GM18870 (cell line): Measurements from ENCODE around the gene UXS1.
"Not testable (repeated sequence)": the region's sequence is repeated elsewhere in the genome, so short reads cannot be mapped to it uniquely, and the experiment has no call there.

ENCODE experiments used
- ATAC-seq: cut with Tn5 transposase; IDR thresholded peaks from one replicate; pipeline ENCODE4 v1.9.1; 2021; ENCODE audit warnings: moderate library complexity; ENCODE audit not compliant: unreplicated experiment

The UXS1 gene

DNA sequence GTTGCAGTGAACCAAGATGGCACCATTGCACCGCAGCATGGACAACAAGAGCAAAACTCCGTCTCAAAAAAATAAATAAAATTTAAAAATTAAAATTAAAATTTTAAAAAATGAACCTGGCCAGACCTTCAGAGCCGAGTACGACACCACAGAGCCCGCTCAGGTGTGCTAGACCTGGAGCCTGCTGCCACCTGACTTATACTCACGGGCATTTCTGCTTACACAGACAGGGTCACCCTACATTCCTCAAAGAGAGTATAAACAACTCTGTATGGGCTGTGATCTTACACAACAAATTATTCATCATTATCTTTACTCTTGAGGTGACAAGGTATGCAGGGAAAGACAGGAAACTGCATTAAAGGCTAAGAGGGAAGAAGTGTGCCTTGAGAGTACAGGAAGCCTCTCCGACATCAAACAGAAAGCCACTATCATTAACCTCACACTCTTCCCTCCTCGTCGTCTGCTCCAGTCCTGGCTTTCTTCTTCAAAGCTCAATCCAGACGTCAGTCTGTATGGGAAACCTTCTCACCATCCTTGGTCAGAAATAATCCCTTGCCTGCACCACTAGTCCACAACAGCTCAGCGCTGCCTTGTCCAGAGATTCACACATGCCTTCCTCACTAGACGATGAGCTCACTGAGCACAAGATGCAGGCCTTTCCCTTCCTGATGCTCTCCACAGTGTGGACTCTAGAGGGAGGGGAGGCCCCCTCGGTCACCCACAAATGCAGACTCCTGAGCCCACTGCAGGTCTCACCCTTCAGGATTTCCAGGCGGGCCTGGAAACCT is 56.2 kb downstream of the UXS1 start:
- no peak for ATAC-seq

DNA sequence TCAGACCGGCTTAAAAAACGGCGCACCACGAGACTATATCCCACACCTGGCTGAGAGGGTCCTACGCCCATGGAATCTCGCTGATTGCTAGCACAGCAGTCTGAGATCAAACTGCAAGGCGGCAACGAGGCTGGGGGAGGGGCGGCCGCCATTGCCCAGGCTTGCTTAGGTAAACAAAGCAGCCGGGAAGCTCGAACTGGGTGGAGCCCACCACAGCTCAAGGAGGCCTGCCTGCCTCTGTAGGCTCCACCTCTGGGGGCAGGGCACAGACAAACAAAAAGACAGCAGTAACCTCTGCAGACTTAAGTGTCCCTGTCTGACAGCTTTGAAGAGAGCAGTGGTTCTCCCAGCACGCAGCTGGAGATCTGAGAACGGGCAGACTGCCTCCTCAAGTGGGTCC is 62.9 kb downstream of the UXS1 start:
- ATAC-seq, result not testable (repeated sequence)

DNA sequence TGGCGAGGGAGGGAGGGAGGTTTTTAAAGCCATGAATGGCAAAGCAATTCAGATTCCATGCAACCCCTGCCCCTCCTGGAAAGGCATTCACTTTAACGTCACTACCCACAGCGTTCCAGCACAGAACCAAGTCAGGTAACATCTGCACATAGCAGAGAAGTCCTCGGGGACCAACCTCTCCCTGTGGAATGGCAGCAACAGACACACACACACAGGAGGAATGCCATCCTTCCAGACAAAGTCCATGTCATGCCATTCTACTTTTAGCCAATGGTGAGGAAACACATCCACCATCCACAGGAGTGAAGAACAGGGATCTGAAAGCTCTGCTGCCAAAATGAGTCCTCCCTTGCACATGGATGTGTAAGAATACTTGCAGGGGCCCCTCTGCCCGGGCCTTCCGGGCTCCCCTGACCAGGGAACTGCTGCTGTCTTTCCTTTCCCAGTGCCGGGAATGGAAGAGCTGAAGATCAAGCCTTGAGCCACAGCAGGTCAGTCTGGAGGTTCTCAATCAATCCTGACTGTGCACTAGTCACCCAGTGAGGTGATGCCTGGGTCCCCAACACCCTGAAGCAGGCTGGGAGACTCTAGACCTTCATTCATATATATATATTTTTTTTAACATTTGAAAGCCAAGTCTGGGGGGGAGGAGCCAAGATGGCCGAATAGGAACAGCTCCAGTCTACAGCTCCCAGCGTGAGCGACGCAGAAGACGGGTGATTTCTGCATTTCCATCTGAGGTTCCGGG is 63.7 kb downstream of the UXS1 start:
- ATAC-seq, result no peak

DNA sequence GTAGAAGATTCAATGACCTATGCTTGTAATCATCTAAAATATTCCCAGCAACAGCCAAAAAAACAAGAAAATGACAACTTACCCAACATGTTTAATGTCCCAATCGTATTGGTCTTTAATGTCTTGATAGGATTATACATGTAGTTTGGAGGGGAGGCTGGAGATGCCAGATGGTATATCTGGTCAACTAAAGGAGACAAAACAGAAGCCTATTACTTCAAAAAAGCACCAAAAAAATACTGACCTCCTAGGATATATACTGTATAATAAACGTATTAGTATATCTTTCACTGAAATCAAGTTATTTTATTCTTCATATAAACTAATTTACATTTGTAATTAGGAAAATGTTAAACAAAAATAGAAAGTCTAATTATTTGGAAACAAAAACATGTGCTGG is 64.5 kb downstream of the UXS1 start:
- ATAC-seq, result no peak

DNA sequence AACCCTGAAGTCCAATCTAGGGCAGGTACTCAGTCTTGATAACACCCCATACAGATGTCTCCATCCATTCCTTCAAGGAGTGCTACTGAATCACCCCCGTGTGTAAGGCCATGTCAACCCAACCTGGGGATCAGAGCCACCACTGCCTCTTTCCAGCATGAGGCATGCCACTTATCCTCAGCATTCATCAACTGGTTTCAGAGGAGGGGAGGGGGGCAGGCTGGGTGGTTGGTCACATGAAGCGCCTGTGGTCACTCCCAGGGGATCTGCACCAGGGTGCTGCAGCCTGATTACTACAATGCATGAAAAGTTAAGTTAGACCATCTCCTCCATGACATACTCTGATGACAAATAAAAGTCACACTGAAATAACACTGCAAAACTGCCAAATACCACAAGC is 65.0 kb downstream of the UXS1 start:
- no peak for ATAC-seq

DNA sequence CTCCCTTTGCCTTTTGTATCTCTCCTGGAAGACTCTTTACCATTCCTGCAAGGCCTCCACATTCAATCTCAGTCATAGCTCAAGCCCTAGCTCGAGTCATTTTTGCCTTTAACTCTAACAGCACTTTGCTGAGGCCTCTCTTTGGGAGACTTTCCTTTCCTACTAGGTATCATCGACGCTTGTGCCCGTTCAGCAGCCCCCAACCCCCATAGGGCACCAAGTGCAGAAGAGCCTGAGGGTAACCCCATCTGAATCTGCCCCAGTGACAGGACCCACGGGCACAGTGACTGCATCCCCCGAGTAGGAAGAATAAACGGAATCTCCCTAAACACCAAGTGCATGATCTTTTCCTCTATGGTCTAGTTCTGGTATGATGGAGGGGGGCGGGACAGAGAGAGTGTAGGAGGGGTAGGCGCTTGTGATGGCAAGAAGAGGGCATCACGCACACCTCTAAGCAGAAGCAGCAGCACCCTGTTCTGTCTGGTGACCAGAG is 66.3 kb downstream of the UXS1 start:
- ATAC-seq, result no peak

DNA sequence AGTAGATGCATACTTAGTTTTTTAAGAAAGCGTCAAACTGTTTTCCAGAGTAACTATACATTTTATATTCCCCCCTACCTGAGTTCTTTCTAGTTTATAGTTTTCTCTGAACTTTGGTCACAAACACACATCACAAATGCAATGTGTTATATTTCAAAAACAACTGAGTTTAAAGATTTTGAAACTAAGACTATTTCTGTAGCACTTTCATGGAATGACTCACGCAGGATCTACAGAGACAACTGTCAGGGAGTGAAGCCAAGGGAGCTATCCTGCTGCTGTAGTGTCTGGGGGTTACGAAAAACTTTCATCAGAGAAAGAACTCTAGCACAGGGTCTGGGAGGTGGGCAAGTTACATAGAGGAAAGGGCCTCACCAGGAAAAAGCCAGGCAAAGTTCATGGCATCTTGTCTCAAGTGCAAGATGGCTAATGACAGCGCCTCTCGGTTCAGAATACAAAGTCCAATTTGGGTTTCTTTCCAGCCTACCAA is 66.8 kb downstream of the UXS1 start:
- ATAC-seq, result no peak

DNA sequence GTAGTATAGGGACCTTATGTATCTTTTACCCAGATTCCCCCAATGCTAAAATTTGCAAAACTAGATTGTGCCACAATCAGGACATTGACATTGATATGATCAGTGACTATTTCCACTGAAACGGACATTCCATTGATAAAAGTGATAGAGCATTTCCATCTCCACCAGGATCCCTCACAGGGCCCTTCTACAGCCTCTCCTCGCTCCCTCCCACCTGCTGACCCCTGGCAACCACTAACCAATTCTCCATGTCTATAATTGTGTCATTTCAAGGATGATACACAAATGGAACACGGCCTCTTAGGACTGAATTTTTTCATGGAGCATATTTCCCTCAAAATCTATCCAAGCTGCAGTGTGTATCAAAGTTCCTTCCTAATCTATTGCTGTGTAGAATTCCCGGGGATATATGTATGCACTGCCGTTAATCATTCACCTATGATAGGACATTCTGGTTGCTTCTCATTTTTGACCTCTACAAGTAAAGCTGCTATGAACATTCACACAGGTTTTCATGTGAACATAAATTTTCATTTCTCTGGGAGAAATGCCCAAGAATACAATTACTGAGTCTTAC is 67.3 kb downstream of the UXS1 start:
- no peak for ATAC-seq

DNA sequence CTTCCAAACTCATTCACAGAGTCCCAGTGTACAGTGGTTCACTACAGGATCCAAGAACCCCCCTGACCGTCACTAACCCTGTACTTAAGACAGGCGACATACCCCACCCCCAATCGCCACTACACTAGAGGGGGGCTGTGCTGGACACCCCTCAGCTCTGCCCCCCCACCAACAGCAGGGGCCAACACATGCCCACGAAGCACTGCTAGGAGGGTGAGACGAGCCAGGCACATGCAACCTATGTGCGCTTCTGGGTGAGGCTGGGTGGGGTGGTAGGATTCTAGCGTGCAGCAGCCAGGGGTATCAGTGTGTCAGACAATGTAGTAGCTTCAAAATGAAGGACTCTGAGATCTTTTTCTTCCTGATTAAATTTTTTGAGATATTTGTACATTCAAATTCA is 67.8 kb downstream of the UXS1 start:
- ATAC-seq, result no peak

DNA sequence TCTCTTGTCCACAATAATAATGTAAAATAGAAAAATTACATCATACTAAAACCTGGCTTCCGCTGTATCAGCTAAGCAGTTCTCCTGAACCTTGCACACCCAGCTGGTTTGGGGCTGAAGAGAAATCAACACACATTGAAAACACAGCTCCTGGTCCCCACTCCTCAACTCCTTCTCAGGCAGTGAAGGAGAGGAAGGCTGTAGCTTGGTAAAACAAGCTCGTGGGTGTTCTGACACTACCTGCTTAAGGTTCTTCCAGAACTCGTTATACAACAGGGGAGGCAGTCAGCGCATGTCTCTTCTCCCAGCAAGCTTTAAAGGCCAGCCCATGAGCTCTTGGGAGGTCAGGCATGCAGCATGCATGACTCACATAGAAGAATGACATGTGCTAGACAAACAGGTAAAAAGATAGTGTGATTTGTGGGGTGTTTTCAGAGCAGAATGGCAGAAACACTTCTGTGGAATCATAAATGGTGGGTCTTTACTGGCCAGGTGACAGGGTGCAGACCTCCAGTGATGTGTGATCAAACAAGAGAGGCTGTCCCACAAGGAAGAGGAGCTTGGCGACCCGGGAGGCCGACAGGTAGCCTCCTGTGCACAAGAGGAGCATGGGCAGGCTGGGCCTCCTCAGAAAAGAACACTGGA is 69.1 kb downstream of the UXS1 start:
- ATAC-seq, result no peak

DNA sequence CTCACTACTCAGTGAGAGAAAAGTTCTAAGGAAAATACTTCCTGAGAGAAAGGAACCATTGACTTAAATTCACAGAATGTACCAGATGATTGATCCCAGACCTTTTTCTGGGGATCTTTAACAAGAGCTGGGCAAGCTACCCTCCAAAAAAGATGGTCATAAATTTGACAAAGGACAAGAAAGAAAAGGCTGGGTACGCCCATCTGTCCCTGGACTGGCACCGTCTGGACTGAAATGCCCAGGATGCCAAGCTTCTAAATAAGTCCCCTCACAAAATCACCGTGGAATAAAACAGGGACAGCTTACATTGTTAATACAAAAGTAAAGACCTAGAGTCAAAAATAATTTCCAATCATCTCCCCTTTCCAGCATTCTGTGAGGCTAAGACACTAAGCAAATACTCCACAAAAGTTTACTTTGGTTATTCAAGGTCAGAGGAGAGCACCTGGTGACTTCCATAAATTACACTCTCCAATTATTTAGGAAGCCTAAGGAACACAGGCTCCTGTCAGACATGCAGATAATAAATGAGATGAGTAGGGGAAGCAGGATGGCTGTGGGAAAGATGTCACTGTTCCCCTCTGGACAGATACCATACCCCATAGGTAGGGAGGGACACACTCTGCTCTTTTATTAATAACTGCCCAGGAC is 69.9 kb downstream of the UXS1 start:
- no peak for ATAC-seq

DNA sequence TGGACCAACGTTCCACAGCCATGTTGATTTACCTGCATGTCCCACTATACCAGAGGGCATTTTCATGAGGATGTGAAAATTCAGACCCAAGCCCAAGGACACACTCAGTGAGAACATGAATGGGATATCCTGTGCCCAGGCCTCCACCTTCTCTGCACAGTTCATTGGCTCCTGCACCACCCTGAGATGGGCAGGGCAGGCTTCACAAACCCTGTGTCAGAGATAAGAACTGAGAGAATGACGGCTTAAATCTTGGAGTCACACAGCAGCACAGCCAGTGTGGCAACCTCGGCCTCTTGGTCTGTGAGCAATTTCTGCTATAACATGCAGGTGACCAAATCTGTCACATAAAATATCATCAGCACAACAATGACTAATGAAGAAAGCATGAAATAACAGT is 71.9 kb downstream of the UXS1 start:
- no peak for ATAC-seq

DNA sequence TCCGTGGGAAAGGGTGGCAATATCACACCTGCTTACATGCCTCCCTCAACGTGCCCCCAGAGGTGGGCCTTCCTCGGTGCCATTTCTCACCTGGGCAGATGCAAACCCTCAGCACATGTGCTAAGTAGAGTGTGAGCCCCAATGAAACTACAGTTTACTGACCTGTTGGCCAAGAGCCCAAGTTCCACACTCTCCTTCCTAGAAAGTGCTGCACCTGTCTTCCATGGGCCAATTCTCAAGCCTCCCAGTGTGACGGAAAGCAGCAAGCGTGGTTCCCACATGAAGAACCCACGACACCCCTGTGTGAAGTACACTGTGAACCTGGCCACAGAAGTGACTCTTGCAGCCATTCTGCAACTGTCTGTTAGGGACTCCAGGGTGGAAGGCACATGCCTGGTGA is 73.7 kb downstream of the UXS1 start:
- no peak for ATAC-seq

DNA sequence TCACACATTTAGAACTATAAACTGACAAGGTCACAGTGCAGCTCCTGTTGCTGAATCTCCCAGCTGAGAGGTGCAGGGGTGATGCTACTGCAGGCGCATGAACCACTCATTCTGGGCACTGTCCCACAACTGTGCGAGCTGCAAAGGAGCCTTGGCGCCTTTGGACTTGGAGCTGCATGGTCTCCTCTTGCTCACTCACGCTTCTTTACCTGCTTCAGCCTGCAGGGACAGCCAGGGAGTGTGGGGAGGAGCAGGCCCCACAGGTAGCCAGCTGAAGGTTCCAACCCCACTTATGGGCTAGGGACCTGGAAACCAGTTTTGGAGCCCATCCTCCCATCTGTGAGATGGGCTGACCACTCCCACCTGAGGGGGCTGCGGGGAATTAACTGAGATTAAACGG is 75.0 kb downstream of the UXS1 start:
- no peak for ATAC-seq

DNA sequence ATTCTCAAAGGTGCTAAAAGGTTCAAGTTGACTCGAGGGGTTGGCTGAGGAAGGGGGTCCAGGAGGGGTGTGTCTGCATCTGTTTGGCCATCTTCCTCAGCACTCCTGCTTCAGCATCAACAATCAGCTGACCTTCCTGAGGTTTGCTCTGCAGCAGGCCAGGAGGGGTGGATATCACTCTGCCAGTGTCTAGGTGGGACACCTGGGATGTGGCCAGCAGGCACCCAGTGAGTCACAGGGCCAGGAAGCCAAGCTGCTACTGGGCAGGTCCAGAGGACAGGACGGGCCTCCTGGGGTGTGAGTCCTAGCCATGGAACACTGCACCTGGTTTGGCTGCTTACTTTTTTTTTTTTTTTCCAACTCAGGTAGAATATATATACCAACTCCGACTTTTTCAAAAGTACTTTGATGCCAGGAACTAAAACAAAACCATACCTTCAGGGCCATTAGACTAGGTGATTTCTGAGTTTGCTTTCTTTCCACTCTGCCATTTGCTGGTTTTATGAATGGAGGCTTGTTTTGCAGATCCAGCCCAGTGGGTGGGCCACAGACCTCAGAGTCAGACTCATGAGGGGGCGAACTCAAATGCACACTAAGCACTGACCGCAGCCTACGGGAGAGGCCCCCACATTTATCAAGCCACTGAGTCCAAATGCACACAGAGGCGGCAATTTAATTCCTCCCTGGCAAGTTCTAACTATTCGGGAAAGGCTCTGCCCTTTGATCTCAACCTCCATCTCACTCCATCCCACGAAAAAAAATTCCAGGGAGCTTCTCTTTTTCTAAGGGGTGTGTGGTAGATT is 76.0 kb downstream of the UXS1 start:
- no peak for ATAC-seq

DNA sequence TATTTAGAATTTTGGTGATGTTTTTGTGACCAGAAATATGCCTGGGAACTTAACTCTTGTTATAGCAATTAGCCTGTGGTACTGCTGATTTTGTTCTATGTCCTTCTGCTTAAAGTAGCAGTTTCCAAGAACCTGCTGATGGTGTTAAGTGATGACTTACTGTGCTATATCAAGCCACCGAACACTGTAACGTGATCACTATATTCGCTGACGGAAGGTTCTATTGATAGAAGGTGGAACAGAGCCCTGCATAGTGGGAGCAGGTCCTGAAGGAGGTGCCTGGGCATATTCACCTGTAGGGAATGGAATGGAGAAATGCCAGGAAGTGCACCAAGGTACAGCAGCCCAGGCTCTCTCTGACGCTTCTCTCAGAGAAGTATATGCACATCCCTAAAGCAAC is 76.8 kb downstream of the UXS1 start:
- ATAC-seq, result no peak

DNA sequence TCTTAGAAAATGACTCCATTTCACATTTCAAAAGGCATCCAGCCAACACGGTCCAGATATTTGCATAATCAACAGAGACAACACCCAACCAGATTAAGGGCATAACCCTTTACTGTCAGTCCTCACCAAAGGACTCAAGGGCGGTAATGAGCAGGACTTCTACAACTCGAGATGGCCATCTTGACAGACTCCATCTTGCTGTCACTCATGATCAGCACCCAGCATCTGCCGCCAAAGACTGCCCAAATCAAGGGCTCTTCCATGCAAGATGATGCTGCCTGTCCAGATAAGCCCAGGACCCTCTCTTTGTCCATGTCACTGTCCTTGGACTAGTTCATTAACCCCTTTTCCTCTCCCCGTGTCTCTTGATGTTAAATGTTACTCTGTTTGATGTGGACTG is 77.9 kb downstream of the UXS1 start:
- ATAC-seq, result no peak

DNA sequence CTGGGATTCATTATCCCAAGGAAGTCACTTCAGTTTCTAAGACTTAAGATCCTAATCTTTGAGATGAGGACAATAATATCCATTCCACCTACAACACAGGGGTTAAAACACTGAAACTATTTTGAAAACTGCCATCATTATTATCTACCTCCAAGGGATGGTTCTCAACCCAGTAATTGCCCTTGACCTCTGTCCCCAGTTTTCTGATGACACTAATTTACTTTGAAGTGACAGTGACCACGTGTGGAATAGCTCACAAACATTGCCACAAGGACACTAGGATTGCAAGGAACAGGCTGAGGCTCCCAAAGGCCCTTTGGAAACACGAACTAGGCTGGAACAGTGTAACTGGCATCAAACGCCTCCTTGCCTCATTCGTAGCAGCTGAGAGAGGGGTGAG is 78.4 kb downstream of the UXS1 start:
- no peak for ATAC-seq

DNA sequence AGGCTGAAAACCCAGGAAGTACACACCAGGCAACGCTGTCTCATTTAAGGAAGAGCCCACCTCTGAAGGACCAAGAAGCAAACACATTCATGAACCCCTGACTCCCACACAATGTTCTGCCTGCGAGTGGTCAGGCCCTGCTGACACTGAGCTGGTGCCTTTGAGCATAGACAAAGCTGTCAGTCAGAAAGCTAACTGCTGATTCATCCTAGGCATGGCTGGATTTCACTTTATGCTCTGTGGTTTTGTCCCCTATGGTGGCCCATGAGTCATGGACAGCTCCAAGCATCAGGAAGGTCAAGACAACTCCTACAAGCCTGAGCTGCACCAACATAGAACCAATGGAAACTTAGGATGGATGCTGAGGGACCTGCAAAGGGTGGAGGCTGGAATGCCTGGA is 78.9 kb downstream of the UXS1 start:
- no peak for ATAC-seq

DNA sequence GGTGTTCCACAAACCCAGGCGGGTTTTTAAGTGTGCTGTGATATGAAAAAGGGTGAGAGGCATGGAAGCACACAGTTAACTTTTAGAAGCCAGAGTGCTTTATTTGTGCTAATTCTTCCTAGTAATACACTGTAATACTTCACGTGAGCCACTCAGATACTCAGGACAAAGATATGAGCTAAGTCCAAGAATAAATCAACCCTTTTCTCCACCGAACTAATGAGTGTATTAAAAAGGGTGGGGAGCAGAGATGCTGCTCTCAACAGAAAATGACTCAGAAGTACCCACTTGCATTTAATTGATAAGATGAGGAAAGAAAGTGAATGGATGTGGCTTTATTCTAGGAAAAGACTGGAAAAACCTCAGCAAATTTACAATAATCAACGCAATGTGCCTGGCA is 79.9 kb downstream of the UXS1 start:
- no peak for ATAC-seq
